Lung (tissue), 12 donors: Measurements from ENCODE around the gene RNF7. TPM values are rescaled to one million over a fixed set of nuclear protein-coding genes. Genes with fewer than 3 reads are reported as not detected.

ENCODE experiments used
- ATAC-seq: fragments of 200-7000 bp; cut with Tn5 transposase; one replicate; pipeline ENCODE4 v1.9.1; 2020; ENCODE audit warnings: moderate number of reproducible peaks; ENCODE audit not compliant: insufficient read depth, low FRiP score
- DNase-seq, 3 donors: peaks; one replicate each; pipeline ENCODE4 v3.0.0-alpha.2; 2013 to 2017
- H3K27ac ChIP-seq, 2 donors: one replicate each; pipeline ENCODE4 v1.5.1; 2013; ENCODE audit warnings: mild to moderate bottlenecking in 2 of 2, moderate library complexity in 2 of 2, control low read depth in 1 of 2, inconsistent platforms in 1 of 2, low read depth in 1 of 2, low read length in 1 of 2
- H3K27me3 ChIP-seq, 3 donors: one replicate each; pipeline ENCODE4 v1.5.1; 2013; ENCODE audit warnings: low read length in 2 of 3; ENCODE audit not compliant: control insufficient read depth in 3 of 3, insufficient read depth in 3 of 3
- H3K36me3 ChIP-seq, 4 donors: one replicate each; pipeline ENCODE4 v1.5.1; 2013; ENCODE audit warnings: low read length in 4 of 4, mild to moderate bottlenecking in 1 of 4, moderate library complexity in 1 of 4; ENCODE audit not compliant: control insufficient read depth in 4 of 4, insufficient read depth in 4 of 4
- H3K4me1 ChIP-seq, 5 donors: one replicate each; pipeline ENCODE4 v1.5.1; 2013; ENCODE audit warnings: low read length in 5 of 5, mild to moderate bottlenecking in 2 of 5, moderate library complexity in 1 of 5; ENCODE audit not compliant: control insufficient read depth in 5 of 5, insufficient read depth in 5 of 5
- H3K4me3 ChIP-seq: one replicate; pipeline ENCODE4 v1.5.1; 2013; ENCODE audit warnings: mild to moderate bottlenecking, control low read depth, moderate library complexity
- H3K9ac ChIP-seq, 2 donors: one replicate each; pipeline ENCODE4 v1.5.1; 2013; ENCODE audit warnings: low read length in 2 of 2, control low read depth in 1 of 2; ENCODE audit not compliant: insufficient read depth in 1 of 2
- H3K9me3 ChIP-seq, 4 donors: one replicate each; pipeline ENCODE4 v1.5.1; 2013; ENCODE audit warnings: low read length in 3 of 4, mild to moderate bottlenecking in 1 of 4, moderate library complexity in 1 of 4; ENCODE audit not compliant: control insufficient read depth in 4 of 4, insufficient read depth in 3 of 4
- WGBS, 2 donors: extraction: QIAGEN DNeasy Blood & Tissue Kit; methylation state at CpG; one replicate each; pipeline ENCODE4 v1.1.7; 2013; 5-methylcytosine and 5-hydroxymethylcytosine counted together
- polyA plus RNA-seq, 2 donors: library from polyadenylated mRNA; stranded (reverse); fragments of 200-250 nt; gene quantifications; one replicate each; pipeline ENCODE4 v1.2.1, GENCODE V29; 2013
- total RNA-seq, 2 donors: library from RNA; depleted of rRNA in 1 of 2; stranded (reverse); fragments of >200 nt in 1 of 2; gene quantifications; one replicate each; pipeline ENCODE4 v1.2.1, GENCODE V29; 2014 to 2021
- TF ChIP-seq, protein P1 (sequence below): IDR thresholded peaks from 2 replicates; pipeline ENCODE4 v1.5.1; 2012; ENCODE audit warnings: mild to moderate bottlenecking; ENCODE audit errors: control extremely low read depth, extremely low read depth
- donor health status: control.
- donor health status: control.
- donor health status: Bipolar disorder and iron deficiency.
- donor health status: healthy.
- donor health status: DM: yes; HTN: yes; CAD: no.

RNF7 gene
- total and polyA plus RNA-seq, 4 donors, result 41.0 to 180 (median 86.2) TPM

DNA sequence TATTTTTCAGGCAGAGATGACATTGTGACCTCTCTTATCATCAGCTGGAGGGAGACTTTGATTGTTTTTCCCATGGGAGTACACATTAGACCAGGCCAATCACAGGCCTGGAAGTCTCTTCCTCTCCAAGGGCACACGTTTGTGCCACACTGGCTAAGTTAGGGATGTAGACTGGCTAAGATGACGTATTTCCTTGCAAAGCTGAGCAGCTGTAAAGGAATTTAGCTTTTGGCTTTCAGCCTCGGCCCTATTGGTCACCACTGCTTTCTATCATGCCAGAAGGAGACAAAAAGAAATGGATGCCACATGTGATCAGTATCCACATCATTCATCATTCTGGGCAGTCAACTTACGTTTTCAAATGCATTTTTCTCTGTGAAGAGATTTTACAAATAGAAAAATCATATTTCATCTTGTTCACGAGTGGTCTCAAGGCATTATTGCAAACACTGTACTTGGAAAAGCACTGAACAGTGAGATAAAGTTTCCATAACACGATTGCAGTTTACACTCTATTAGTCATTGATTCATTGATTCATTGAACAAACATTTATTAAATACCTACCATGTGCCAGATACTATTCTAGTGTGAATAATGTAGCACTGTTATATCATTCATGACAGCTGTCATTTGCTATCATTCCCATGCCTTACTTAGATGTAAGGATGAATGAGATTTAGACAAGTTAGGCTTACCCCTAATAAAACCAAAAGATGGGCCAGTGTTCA lies 27.0 kb upstream of the RNF7 start:
- Histone ChIP-seq H3K9ac (no peak overlapping the region), H3K4me3 (no peak overlapping the region), H3K36me3 (no peaks in the 10 kb centered on the region), H3K27ac (no peak overlapping the region), H3K4me1 (peaks cover 0 to 11% (median 5%) of the 10 kb centered on the region in 5 donors), H3K9me3 (no peaks in the 10 kb centered on the region), H3K27me3 (no peaks in the 10 kb centered on the region)
- ATAC-seq (peak; percentile 27), DNase-seq (peak in 2 of 3 donors; percentile 27 to 36)
- TF ChIP-seq, protein P1, sequence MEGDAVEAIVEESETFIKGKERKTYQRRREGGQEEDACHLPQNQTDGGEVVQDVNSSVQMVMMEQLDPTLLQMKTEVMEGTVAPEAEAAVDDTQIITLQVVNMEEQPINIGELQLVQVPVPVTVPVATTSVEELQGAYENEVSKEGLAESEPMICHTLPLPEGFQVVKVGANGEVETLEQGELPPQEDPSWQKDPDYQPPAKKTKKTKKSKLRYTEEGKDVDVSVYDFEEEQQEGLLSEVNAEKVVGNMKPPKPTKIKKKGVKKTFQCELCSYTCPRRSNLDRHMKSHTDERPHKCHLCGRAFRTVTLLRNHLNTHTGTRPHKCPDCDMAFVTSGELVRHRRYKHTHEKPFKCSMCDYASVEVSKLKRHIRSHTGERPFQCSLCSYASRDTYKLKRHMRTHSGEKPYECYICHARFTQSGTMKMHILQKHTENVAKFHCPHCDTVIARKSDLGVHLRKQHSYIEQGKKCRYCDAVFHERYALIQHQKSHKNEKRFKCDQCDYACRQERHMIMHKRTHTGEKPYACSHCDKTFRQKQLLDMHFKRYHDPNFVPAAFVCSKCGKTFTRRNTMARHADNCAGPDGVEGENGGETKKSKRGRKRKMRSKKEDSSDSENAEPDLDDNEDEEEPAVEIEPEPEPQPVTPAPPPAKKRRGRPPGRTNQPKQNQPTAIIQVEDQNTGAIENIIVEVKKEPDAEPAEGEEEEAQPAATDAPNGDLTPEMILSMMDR, result no peak
- 52 to 69% methylated on average over 6 of the region's 6 CpGs for WGBS, 2 donors

- H3K27me3 ChIP-seq, result no peaks in the 10 kb centered on the region
- no peak for DNase-seq
- TF ChIP-seq, protein P1, result no peak
- no peaks in the 10 kb centered on the region for H3K36me3 ChIP-seq
- H3K9me3 ChIP-seq, result no peaks in the 10 kb centered on the region
- H3K27ac ChIP-seq, result no peak overlapping the region
- H3K4me1 ChIP-seq, result peaks cover 0 to 7% (median under 1%) of the 10 kb centered on the region in 5 donors
- no peak overlapping the region for H3K4me3 ChIP-seq
- ATAC-seq, result no peak
- WGBS, 2 donors, result 96 to 100% methylated on average over 1 of the region's 1 CpG
- no peak overlapping the region for H3K9ac ChIP-seq
Measured at GRCh38 chr3:141714671-141715070, 23.4 kb upstream of the RNF7 start.

DNA sequence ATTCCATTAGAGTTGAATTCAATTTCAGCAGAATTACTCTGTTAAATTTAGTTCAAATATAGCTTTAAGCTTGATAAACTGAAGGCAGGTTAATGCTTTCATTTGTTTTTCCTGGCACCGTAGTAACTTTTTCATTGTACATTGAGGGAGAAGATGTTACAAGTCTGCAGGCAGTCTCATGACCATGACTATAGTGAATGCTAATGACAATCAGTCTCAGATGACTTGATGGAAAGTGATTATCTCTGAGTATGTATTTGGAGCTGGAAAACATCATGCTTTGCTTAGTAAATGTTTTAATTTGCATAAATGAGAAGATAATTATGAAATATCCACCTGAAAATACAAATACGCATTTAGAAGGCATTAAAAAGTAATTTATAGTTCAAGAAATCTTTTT lies 16.0 kb upstream of the RNF7 start:
- 95 to 96% methylated on average over 2 of the region's 2 CpGs for WGBS, 2 donors
- Histone ChIP-seq H3K27me3 (no peaks in the 10 kb centered on the region), H3K9me3 (no peaks in the 10 kb centered on the region), H3K4me1 (no peaks in the 10 kb centered on the region), H3K36me3 (no peaks in the 10 kb centered on the region), H3K9ac (no peak overlapping the region), H3K4me3 (no peak overlapping the region), H3K27ac (no peak overlapping the region)
- ATAC-seq (no peak), DNase-seq (no peak)
- TF ChIP-seq, protein P1, result no peak
